Measurements from ENCODE around the gene COQ9. TPM values are rescaled to one million over a fixed set of nuclear protein-coding genes. Genes with fewer than 3 reads are reported as not detected.

The COQ9 gene
- total RNA-seq, 2 donors from 2014 or later: 56.4 to 68.6 TPM

- no peaks in the 10 kb centered on the region for H3K9me3 ChIP-seq
- intact Hi-C loops (cut with DNase I): no loop called here
- H3K4me1 ChIP-seq (replicated peaks): no peaks in the 10 kb centered on the region
- no peak overlapping the region for H3K4me3 ChIP-seq
- no peak for DNase-seq (ENCODE audit: low spot score)
- TF ChIP-seq, protein P1, sequence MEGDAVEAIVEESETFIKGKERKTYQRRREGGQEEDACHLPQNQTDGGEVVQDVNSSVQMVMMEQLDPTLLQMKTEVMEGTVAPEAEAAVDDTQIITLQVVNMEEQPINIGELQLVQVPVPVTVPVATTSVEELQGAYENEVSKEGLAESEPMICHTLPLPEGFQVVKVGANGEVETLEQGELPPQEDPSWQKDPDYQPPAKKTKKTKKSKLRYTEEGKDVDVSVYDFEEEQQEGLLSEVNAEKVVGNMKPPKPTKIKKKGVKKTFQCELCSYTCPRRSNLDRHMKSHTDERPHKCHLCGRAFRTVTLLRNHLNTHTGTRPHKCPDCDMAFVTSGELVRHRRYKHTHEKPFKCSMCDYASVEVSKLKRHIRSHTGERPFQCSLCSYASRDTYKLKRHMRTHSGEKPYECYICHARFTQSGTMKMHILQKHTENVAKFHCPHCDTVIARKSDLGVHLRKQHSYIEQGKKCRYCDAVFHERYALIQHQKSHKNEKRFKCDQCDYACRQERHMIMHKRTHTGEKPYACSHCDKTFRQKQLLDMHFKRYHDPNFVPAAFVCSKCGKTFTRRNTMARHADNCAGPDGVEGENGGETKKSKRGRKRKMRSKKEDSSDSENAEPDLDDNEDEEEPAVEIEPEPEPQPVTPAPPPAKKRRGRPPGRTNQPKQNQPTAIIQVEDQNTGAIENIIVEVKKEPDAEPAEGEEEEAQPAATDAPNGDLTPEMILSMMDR (IDR thresholded peaks at IDR 0.05): no peak
- TF ChIP-seq POLR2AphosphoS5 (IDR thresholded peaks at IDR 0.05) (no peak), POLR2A (IDR thresholded peaks at IDR 0.05) (no peak)
- no peak overlapping the region for H3K27ac ChIP-seq
- WGBS: 77% methylated on average over 2 of the region's 2 CpGs
- no peaks in the 10 kb centered on the region for H3K36me3 ChIP-seq
- no peaks in the 10 kb centered on the region for H3K27me3 ChIP-seq (replicated peaks; ENCODE audit: insufficient read depth)
Observed at GRCh38 chr16:57406881-57407280, 40.4 kb upstream of the COQ9 start.

DNA sequence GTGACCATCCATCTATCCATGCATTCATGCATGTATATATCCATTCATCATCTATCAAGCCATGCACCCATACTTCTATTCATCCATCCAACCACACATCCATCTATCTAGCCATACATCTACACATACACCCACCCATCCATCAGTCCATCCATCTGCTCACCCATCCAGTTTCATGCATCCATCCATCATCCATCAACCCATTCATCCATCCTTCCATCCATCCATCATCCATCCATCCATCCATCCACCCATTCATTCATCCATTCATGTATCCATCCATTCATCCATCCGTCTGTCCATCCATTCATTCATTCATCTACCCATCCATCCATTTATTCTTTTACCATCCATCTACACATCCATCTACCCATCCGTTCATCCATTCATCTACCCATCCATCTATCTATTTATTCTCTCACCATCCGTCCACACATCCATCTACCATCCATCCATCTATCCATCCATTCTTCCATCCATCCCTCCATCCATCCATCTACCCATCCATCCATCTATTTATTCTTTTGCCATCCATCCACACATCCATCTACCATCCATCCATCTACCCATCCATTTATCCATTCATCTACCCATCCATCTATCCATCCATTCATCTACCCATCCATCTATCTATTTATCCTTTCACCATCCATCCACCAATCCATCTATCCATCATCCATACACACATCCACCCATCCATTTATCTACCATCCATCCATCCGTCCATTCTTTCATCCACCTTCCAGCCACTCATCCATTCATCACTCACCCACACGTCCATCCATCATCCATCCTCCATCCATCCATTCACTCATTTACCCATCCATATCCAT is 39.5 kb upstream of the COQ9 start:
- 93% methylated on average over 5 of the region's 5 CpGs for WGBS
- Histone ChIP-seq H3K4me3 (no peak overlapping the region), H3K36me3 (no peaks in the 10 kb centered on the region), H3K9me3 (no peaks in the 10 kb centered on the region), H3K4me1 (replicated peaks) (no peaks in the 10 kb centered on the region), H3K27me3 (replicated peaks; ENCODE audit: insufficient read depth) (no peaks in the 10 kb centered on the region), H3K27ac (no peak overlapping the region)
- intact Hi-C loops (cut with DNase I): no loop called here
- DNase-seq (ENCODE audit: low spot score): no peak
- TF ChIP-seq POLR2A (IDR thresholded peaks at IDR 0.05) (no peak), POLR2AphosphoS5 (IDR thresholded peaks at IDR 0.05) (no peak)
- TF ChIP-seq, protein P1 (IDR thresholded peaks at IDR 0.05): no peak

GRCh38 chr16:57409065-57409464 is 38.2 kb upstream of the COQ9 start:
- H3K4me1 ChIP-seq (replicated peaks): no peaks in the 10 kb centered on the region
- intact Hi-C loops (cut with DNase I): no loop called here
- peak overlapping the region in 1 of 2 donors; percentile 33 for H3K27ac ChIP-seq
- TF ChIP-seq, protein P1 (IDR thresholded peaks at IDR 0.05): no peak
- H3K36me3 ChIP-seq: no peaks in the 10 kb centered on the region
- 70% methylated on average over 5 of the region's 5 CpGs for WGBS
- no peaks in the 10 kb centered on the region for H3K9me3 ChIP-seq
- no peaks in the 10 kb centered on the region for H3K27me3 ChIP-seq (replicated peaks; ENCODE audit: insufficient read depth)
- no peak overlapping the region for H3K4me3 ChIP-seq
- DNase-seq (ENCODE audit: low spot score): no peak

GRCh38 chr16:57409870-57410587 is 37.2 kb upstream of the COQ9 start:
- 45% methylated on average over 14 of the region's 14 CpGs for WGBS
- Histone ChIP-seq H3K27ac (peak overlapping the region in 1 of 2 donors; percentile 33), H3K4me1 (replicated peaks) (no peaks in the 10 kb centered on the region), H3K36me3 (no peaks in the 10 kb centered on the region), H3K27me3 (replicated peaks; ENCODE audit: insufficient read depth) (no peaks in the 10 kb centered on the region), H3K9me3 (no peaks in the 10 kb centered on the region), H3K4me3 (no peak overlapping the region)
- intact Hi-C loops (cut with DNase I): loop anchor here (10.0 kb wide), 1 partner anchor 225 kb away; the partner anchor contains the start of genes PSME3IP1 and RSPRY1
- TF ChIP-seq POLR2A (IDR thresholded peaks at IDR 0.05) (no peak), POLR2AphosphoS5 (IDR thresholded peaks at IDR 0.05) (no peak)
- TF ChIP-seq, protein P1 (IDR thresholded peaks at IDR 0.05): no peak
- DNase-seq (ENCODE audit: low spot score): no peak
